ENCODE results near the gene LRRC4.

The LRRC4 gene

GRCh38 chr7:128031901-128032604 is 816 bp upstream of the LRRC4 start:
- peak; percentile 85 for DNase-seq (ENCODE audit: low spot score)
- TF ChIP-seq CTCF (IDR thresholded peaks at IDR 0.05; ENCODE audit: extremely low read depth, missing control alignments) = no peak

GRCh38 chr7:128030263-128030653 is 979 bp downstream of the LRRC4 start:
- TF ChIP-seq CTCF (IDR thresholded peaks at IDR 0.05; ENCODE audit: extremely low read depth, missing control alignments) = no peak
- no peak for DNase-seq (ENCODE audit: low spot score)

GRCh38 chr7:128029405-128029995 is 1.7 kb downstream of the LRRC4 start:
- TF ChIP-seq CTCF (IDR thresholded peaks at IDR 0.05; ENCODE audit: extremely low read depth, missing control alignments) = no peak
- DNase-seq (ENCODE audit: low spot score) = no peak

GRCh38 chr7:128027485-128027980 is 3.7 kb downstream of the LRRC4 start:
- no peak for TF ChIP-seq CTCF (IDR thresholded peaks at IDR 0.05; ENCODE audit: extremely low read depth, missing control alignments)
- DNase-seq (ENCODE audit: low spot score) = no peak

GRCh38 chr7:128026551-128026950 is 4.7 kb downstream of the LRRC4 start:
- DNase-seq (ENCODE audit: low spot score) = no peak
- TF ChIP-seq CTCF (IDR thresholded peaks at IDR 0.05; ENCODE audit: extremely low read depth, missing control alignments) = no peak

- TF ChIP-seq CTCF (IDR thresholded peaks at IDR 0.05; ENCODE audit: extremely low read depth, missing control alignments) = no peak
- no peak for DNase-seq (ENCODE audit: low spot score)
These were observed 5.4 kb downstream of the LRRC4 start for GRCh38 chr7:128025819-128026218.

- DNase-seq (ENCODE audit: low spot score) = no peak
- no peak for TF ChIP-seq CTCF (IDR thresholded peaks at IDR 0.05; ENCODE audit: extremely low read depth, missing control alignments)
These were observed 5.9 kb downstream of the LRRC4 start for GRCh38 chr7:128025380-128025779.
